Glutamatergic neuron (in vitro differentiated cells): Measurements from ENCODE around the gene SLC25A20. TPM values are rescaled to one million over a fixed set of nuclear protein-coding genes. Genes with fewer than 3 reads are reported as not detected.

ENCODE experiments used
- DNase-seq: peaks from one replicate; pipeline ENCODE4 v3.0.0; 2022
- H3K27ac Mint-ChIP-seq: one replicate; pipeline ENCODE4 v1.8.0; 2020; ENCODE audit warnings: mild to moderate bottlenecking, mixed read lengths, inconsistent platforms; ENCODE audit not compliant: unreplicated experiment
- H3K27me3 Mint-ChIP-seq: one replicate; pipeline ENCODE4 v1.8.0; 2020; ENCODE audit warnings: mild to moderate bottlenecking, moderate library complexity, mixed read lengths, inconsistent platforms; ENCODE audit not compliant: unreplicated experiment
- H3K36me3 Mint-ChIP-seq: one replicate; pipeline ENCODE4 v1.8.0; 2020; ENCODE audit warnings: mild to moderate bottlenecking, mixed read lengths, inconsistent platforms; ENCODE audit not compliant: unreplicated experiment
- H3K4me1 Mint-ChIP-seq: one replicate; pipeline ENCODE4 v1.8.0; 2020; ENCODE audit warnings: mild to moderate bottlenecking, low read depth, mixed read lengths, inconsistent platforms; ENCODE audit not compliant: unreplicated experiment
- H3K4me3 Mint-ChIP-seq: one replicate; pipeline ENCODE4 v1.8.0; 2020; ENCODE audit warnings: mild to moderate bottlenecking, mixed read lengths, inconsistent platforms; ENCODE audit not compliant: unreplicated experiment
- H3K9me3 Mint-ChIP-seq: one replicate; pipeline ENCODE4 v1.8.0; 2020; ENCODE audit warnings: mild to moderate bottlenecking, moderate library complexity, mixed read lengths, inconsistent platforms; ENCODE audit not compliant: unreplicated experiment
- total RNA-seq: library from RNA; stranded (reverse); fragmentation: NEBNext Ultra II Directional; extraction: Animal tissue kit (Norgen Biotek cat#: 25700); gene quantifications from one replicate; pipeline ENCODE4 v1.2.1, GENCODE V29; 2021; ENCODE audit not compliant: unreplicated experiment
- TF ChIP-seq, protein P1 (sequence below): fragments of 200-600 bp; sonication (generic); IDR thresholded peaks from one replicate; pipeline ENCODE4 v1.5.0; 2021; ENCODE audit not compliant: partially characterized antibody, unreplicated experiment

Gene SLC25A20
- total RNA-seq, 1 donor from 2014 or later: 24.3 TPM

DNA sequence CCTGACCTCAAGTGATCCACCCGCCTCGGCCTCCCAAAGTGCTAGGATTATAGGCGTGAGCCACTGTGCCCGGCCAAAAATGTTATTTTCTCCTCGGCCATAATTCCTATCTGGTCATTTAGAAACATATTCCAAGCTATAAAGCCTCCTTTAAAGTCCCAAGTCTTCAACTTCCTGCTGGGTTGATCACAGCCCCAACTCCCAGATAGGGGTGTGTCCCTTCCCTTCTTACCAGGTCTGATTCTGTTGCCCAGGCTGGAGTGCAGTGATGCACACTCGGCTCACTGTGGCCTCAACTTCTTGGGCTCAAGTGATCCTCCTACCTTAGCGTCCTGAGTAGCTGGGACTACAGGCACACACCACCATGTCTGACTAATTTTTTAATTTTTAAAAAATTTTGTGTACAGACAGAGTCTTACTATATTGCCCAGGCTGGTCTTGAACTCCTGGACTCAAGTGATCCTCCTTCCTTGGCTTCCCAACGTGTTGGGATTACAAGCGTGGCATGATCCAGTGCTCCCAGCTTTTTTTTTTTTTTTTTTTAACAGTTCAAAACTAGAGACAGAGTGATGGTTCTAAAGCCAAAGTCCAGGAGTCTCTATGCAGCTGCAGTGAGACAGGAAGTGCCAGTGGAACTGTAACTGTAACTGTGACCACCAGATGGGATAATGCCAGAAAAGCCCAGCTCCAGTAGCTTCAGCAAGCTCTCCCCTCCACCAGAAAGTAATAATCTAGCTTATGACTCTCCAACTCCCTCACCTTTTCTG is 42.8 kb downstream of the SLC25A20 start:
- Mint-ChIP-seq H3K27ac (peak overlapping the region; percentile 24), H3K27me3 (peaks cover 2% of the 10 kb centered on the region), H3K9me3 (peaks cover 2% of the 10 kb centered on the region), H3K4me3 (peak overlapping the region; percentile 63), H3K4me1 (peaks cover 12% of the 10 kb centered on the region), H3K36me3 (no peaks in the 10 kb centered on the region)
- TF ChIP-seq, protein P1, sequence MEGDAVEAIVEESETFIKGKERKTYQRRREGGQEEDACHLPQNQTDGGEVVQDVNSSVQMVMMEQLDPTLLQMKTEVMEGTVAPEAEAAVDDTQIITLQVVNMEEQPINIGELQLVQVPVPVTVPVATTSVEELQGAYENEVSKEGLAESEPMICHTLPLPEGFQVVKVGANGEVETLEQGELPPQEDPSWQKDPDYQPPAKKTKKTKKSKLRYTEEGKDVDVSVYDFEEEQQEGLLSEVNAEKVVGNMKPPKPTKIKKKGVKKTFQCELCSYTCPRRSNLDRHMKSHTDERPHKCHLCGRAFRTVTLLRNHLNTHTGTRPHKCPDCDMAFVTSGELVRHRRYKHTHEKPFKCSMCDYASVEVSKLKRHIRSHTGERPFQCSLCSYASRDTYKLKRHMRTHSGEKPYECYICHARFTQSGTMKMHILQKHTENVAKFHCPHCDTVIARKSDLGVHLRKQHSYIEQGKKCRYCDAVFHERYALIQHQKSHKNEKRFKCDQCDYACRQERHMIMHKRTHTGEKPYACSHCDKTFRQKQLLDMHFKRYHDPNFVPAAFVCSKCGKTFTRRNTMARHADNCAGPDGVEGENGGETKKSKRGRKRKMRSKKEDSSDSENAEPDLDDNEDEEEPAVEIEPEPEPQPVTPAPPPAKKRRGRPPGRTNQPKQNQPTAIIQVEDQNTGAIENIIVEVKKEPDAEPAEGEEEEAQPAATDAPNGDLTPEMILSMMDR: no peak
- no peak for DNase-seq

DNA sequence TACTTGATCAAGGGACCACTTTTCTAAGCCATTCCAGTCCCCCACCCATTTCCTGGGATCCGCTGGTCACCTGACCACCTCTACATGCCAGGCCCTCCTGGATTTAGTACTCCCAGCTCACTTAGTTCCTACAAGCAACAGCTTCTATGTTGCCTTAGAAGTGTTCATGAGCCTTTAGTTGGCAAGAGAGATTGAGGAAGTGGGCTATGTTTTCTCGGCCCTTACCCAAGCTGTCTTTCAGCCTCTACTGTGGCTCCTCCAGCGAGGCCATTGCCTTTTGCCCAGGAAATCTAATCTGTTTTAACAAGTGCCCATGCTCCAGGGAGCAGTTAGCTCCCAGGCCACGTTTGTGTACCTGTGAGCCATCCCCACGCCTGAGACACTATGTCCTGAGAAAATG is 46.5 kb downstream of the SLC25A20 start:
- H3K27me3 Mint-ChIP-seq: no peaks in the 10 kb centered on the region
- TF ChIP-seq, protein P1: no peak
- peaks cover 18% of the 10 kb centered on the region for H3K4me1 Mint-ChIP-seq
- no peaks in the 10 kb centered on the region for H3K9me3 Mint-ChIP-seq
- no peak for DNase-seq
- no peak overlapping the region for H3K27ac Mint-ChIP-seq
- H3K36me3 Mint-ChIP-seq: no peaks in the 10 kb centered on the region
- no peak overlapping the region for H3K4me3 Mint-ChIP-seq

DNA sequence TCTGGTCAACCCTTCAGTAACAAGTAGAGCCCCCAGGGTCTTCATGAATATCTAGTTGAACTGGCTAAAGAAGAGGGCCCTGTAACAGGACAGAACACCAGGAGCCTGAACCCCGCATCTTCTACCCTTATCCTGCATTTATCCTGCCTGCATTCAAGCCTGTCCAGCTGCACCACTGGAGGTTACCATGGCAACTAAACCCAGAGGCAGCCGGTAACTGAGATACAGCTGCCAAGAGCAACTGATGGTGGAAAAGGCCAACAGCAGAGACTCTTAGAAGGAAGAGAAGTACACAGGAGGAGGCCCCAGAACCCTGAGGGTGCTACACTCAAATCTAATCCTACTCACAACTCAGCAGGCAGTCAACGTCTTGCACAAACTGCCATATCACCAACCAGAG is 47.3 kb downstream of the SLC25A20 start:
- no peaks in the 10 kb centered on the region for H3K9me3 Mint-ChIP-seq
- DNase-seq: peak; percentile 28
- no peak overlapping the region for H3K4me3 Mint-ChIP-seq
- H3K27me3 Mint-ChIP-seq: no peaks in the 10 kb centered on the region
- no peak overlapping the region for H3K27ac Mint-ChIP-seq
- TF ChIP-seq, protein P1: no peak
- peaks cover 17% of the 10 kb centered on the region for H3K4me1 Mint-ChIP-seq
- no peaks in the 10 kb centered on the region for H3K36me3 Mint-ChIP-seq

DNA sequence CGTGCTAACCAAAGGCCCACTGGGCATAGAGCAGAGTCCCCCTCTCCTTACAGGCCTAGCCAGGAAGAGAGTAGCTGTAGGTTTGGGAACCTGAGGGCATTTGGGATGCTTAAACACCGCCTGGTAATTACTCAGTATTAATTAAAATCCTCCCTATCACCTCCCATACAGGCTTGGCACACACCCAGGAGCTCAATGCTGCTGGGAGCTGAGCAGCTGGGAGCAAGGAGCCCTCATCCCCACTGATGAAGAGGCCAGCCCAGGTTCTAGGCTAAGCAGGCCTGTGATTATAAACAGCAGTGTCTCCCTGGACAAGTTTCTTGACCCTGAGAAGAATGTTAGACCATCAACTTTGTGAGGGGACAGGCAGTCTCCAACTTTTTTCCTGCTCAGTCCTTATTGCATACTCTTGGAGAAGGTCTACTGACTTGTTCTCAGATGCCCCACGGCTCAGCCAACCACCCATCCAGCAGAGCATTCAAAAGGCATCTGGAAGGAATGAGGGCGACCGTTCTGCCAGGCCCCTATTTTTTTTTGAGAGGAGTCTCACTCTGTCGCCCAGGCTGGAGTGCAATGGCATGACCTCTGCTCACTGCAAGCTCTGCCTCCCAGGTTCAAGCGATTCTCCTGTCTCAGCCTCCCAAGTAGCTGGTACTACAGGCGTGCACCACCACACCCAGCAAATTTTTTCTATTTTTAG is 49.7 kb downstream of the SLC25A20 start:
- Mint-ChIP-seq H3K36me3 (no peaks in the 10 kb centered on the region), H3K27me3 (no peaks in the 10 kb centered on the region), H3K9me3 (no peaks in the 10 kb centered on the region), H3K4me1 (peaks cover 14% of the 10 kb centered on the region), H3K27ac (no peak overlapping the region), H3K4me3 (no peak overlapping the region)
- TF ChIP-seq, protein P1: no peak
- DNase-seq: no peak
